NCI-H2029 (cell line): ENCODE results near the gene POP5.

ENCODE experiments used
- DNase-seq: peaks from one replicate; lab custom pipeline; 2025; lab: John Stamatoyannopoulos, UW

The POP5 gene

DNA sequence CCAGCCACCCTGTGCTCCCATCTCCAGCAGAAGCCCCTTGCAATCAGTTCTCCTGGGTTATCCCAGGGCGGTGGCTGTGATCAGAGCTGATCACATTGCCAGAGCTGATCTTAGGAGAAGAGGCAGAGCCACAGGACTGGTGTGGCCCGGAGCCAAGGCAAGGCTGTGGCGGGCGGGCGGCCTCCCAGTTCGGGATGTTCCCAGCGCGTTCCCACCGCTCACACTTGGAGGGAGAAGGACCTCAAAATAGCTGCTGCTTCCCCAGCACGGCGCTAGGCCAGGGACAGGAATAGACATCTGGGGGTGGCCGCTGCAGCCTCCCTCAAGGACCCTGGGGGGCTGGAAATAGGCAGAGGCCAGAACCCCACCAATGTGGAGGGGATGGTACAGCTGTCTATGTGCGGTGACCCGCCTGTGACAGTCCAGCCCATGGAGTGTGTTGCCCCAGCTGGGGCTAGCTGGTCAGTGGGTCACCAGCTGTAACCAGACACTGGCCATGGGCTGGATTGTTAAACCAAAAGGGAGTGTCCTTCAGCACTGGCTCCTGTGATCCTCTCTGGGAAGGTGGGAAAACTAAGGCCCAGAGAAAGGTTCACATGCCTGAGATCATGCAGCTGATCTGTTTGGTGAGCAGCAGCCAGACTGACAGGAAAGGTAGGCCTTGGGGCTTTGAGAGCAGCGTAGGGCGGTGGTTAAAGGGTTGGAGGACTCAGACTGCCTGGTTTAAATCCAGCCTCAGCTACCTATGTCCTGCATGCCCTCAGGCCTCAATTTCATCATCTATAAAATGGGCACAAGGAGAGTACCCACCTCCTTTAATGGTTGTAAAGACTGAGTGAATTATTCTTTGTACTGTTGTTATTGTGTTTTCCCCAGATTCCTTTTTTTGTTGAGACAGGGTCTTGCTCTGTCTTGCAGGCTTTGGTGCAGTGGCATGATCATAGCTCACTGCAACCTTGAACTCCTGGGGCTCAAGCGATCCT lies 8.0 kb upstream of the POP5 start:
- DNase-seq: no peak

DNA sequence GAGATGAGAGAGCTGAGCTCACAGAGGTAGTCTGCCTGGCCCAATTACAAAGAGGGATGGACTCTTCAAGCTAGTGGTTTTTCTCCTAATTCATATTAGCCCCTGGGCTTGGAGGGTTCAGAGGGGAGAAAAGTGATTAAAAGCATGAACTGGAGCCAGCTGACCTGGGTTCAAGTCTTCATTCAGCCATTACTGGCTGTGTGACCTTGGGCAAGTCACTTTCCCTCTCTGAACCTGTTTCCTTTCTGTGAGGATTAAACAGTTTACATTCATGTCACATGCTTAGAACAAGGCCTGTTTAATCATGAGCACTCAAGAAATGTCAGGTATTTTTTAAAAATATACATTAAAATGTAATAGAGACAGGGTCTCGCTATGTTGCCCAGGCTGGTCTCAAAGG lies 7.2 kb upstream of the POP5 start:
- DNase-seq: no peak

- DNase-seq: no peak
Observed at GRCh38 chr12:120586860-120587259, 5.7 kb upstream of the POP5 start.

GRCh38 chr12:120586206-120586605 lies 5.0 kb upstream of the POP5 start:
- no peak for DNase-seq

- no peak for DNase-seq
Observed at GRCh38 chr12:120584343-120585149, 3.3 kb upstream of the POP5 start.

DNA sequence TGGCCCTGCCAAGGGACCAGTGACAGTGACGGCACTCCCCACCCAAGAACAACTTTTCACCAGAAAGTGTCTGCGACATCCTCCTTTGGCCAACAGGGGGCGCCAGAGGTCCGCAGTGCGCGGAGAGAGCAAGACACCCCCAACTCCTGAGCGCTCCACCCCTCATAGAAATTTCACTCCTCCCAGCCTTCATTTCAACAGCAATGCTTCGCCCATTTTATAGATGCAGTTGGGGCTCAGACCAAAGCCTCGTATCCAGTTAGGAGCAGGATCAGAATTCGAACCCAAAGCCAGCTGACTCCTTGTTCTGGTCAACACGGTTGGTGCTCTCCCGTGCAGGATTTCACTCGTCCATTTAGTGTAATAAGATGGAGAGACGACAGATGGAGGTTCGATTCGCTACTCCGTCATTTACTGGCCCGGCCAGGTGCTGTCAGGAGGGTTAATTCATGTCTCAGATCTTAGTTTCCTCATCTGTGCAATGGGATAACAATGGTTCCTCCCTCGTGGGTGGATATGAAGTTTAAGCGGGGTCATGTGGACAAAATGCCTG lies 2.4 kb upstream of the POP5 start:
- peak; percentile 45 for DNase-seq

DNA sequence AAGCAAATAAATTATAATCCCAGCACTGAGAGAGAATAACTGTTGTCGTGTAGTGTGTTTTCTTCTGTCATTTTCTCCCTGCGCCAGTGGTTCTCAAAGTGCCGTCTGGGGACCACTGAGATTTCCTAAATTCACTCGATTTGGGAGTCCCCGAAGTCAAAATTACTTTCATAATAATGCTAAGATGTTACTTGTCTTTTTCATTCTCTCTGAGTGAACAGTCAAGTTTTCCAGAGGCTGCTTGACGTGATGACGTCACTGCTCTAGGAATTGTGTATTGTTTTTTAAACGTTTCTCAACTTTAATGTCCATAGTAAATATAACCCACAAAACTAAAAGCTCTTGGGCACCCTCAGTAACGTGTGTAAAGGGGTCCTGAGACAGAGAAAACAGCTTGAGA lies 796 bp upstream of the POP5 start:
- no peak for DNase-seq

GRCh38 chr12:120579179-120579578 lies 2.0 kb downstream of the POP5 start:
- no peak for DNase-seq

- DNase-seq: no peak
Observed at GRCh38 chr12:120574106-120574505, 7.1 kb downstream of the POP5 start.

GRCh38 chr12:120573560-120573959 lies 7.6 kb downstream of the POP5 start:
- no peak for DNase-seq

DNA sequence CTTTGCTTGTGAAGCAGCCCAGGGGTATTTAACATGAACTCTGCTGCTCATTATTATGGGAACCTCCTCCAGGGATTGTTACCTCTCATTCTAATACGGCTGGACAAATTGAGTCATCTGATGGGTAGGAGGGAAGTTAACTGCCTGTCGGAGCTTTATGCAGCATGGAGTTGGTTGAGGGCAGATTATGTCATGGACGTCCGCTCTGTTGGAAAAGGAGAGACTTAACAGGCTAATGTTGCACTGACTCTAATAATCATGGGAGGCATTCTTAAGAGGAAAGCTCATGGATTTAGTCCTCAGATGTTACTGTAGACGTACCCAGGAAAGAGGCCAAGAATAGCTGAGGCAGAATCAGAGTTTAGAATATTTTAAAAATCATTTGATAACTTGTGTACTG lies 9.9 kb downstream of the POP5 start:
- no peak for DNase-seq

- no peak for DNase-seq
Observed at GRCh38 chr12:120563495-120563894, 17.7 kb downstream of the POP5 start.

- DNase-seq: no peak
Observed at GRCh38 chr12:120562906-120563305, 18.3 kb downstream of the POP5 start.

DNA sequence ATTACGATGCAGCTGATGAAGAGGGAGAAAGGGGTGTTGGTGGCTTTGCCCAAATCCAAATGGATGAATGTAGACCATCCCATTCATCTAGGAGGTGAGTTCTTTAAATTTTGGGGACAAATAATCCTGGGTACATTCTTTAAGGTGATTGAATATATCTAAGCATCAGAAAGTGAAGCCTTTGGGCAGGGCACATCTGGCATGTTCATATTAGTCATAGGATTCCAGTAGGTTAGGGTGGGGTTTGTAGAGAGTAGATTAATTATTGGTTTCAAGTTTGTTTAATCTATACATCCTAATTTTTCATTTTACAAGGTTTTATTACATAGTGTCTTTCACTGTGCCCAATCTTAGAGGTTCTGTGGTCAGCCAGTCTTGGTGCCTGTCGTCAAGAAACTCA lies 23.6 kb downstream of the POP5 start:
- no peak for DNase-seq

- no peak for DNase-seq
Observed at GRCh38 chr12:120554678-120555077, 26.5 kb downstream of the POP5 start.

DNA sequence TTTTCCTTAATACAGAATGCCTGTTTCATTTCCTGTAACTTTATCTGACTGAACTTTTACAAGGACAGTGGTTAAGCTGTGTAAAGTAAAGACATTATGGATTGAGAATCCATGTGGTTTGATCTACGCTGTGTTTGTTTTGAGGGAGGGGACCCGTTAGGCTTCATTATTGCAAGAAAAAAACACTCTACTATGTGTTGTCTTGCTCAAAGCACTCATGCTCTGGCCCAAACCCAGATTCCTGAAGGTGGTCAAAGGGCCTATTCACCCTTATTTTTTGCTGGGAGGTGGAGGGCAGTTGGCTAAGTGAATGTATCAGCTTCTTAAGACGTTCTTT lies 35.2 kb downstream of the POP5 start:
- peak; percentile 56 for DNase-seq

DNA sequence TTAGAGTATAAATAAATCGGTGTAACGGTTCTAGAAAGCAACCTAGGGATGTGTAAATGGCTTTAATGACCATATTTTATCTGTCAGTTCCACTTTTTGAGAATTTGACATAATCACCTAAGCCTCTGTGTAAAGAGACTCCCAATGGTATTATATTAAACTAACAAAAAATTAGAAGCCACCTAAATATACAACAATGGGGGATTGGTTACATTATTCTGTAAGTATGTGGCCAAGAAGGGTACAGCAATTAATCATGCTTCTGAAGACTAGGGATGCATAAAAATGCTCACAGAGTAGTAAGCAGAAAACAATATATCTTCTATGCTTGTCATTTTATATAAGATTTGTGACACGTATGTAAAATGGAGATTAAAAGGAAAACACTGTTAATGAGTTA lies 36.5 kb downstream of the POP5 start:
- DNase-seq: no peak

DNA sequence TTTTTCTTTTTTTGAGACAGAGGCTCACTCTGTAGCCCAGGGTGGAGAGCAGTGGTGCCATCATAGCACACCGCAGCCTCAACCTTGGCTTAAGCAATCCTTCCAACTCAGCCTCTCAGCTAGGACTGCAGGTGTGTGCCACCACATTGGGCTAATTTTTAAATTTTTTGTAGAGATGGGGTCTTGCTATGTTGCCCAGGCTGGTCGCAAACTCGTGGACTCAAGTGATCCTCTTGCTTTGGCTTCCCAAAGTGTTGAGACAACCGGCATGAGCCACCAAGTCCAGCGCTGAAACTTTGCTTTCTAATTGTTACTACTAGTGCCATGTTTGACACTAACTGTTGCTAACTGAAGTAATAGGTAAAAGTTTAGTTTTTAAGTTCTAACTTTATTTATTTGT lies 39.0 kb downstream of the POP5 start:
- DNase-seq: no peak

- no peak for DNase-seq
Observed at GRCh38 chr12:120540445-120540844, 40.8 kb downstream of the POP5 start.

GRCh38 chr12:120539303-120539702 lies 41.9 kb downstream of the POP5 start:
- no peak for DNase-seq

- peak; percentile 20 for DNase-seq
Observed at GRCh38 chr12:120538281-120539156, 42.7 kb downstream of the POP5 start.

DNA sequence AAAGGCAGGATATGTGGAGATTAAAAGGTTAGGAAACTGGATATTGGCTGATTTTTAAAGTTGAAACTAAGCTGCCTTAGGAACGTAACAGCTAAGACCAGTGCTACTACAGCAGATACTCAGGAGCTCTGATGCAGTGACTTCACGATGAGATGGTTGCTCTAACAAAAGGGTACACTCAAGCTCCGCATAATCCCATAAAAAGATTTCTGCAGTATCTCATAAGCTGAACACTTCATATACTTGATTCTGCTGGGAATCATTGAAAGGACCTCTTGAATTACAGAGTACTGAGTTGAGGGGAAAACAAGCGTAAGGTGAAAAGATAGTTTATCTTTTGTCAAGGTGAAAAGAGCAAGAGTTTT lies 43.4 kb downstream of the POP5 start:
- no peak for DNase-seq
